ENCODE results near the gene IGFALS. TPM values are rescaled to one million over a fixed set of nuclear protein-coding genes. Genes with fewer than 3 reads are reported as not detected.

Gene IGFALS
- total and polyA plus RNA-seq, 2 of the 4 experiments (the other 2 are of a cell fraction) = not detected

- Histone ChIP-seq H2AFZ (replicated peaks; ENCODE audit: low read length, poor library complexity) (peak overlapping the region; percentile 100), H3K27me3 (ENCODE audit: control insufficient read depth, insufficient read depth, low read length) (no peaks in the 10 kb centered on the region), H3K36me3 (ENCODE audit: control insufficient read depth, insufficient read depth, low read length) (peaks cover 10% of the 10 kb centered on the region), H3K4ac (ENCODE audit: low read depth, low read length) (no peak overlapping the region), H3K4me2 (ENCODE audit: low read depth, low read length) (peak overlapping the region; percentile 97), H3K79me1 (ENCODE audit: low read depth in 1 of 2, low read length in 2 of 2) (peaks cover 18 to 58% of the 10 kb centered on the region in 2 experiments), H2BK15ac (ENCODE audit: low read depth, low read length) (no peak overlapping the region), H2BK120ac (ENCODE audit: low read depth, low read length) (no peak overlapping the region), H4K5ac (ENCODE audit: low read depth, low read length) (no peak overlapping the region), H3K9me3 (ENCODE audit: control insufficient read depth, insufficient read depth, low read length) (no peaks in the 10 kb centered on the region), H2BK20ac (ENCODE audit: low read depth, low read length) (no peak overlapping the region), H3K18ac (ENCODE audit: low read depth, low read length) (no peak overlapping the region), H4K91ac (ENCODE audit: insufficient read depth, low read depth, low read length) (no peak overlapping the region), H3K4me3 (ENCODE audit: insufficient read depth, low read depth, low read length) (peak overlapping the region; percentile 73; the same call in 1 of the 2 replicates), H3K4me1 (ENCODE audit: control insufficient read depth, insufficient read depth, low read length) (peaks cover 6% of the 10 kb centered on the region; the same call in 1 of the 2 replicates), H3K56ac (ENCODE audit: extremely low read depth, insufficient read depth, low read length) (no peak overlapping the region), H4K8ac (ENCODE audit: low read depth in 2 of 2, low read length in 2 of 2) (no peak overlapping the region), H2AK5ac (ENCODE audit: low read depth, low read length) (no peak overlapping the region), H2BK5ac (ENCODE audit: low read depth, low read length, poor library complexity, severe bottlenecking) (no peak overlapping the region), H3K23ac (ENCODE audit: low read depth, low read length) (peak overlapping the region; percentile 76; the same call in 1 of the 2 replicates), H3K27ac (ENCODE audit: insufficient read depth, low read length) (no peak overlapping the region), H4K20me1 (ENCODE audit: insufficient read depth, low read length) (peaks cover 18% of the 10 kb centered on the region; the same call in 1 of the 2 replicates), H2AK9ac (replicated peaks; ENCODE audit: low read depth, low read length, poor library complexity) (peak overlapping the region; percentile 78), H3K9ac (ENCODE audit: low read depth, low read length) (no peak overlapping the region), H3K9me1 (ENCODE audit: insufficient read depth, low read length) (peaks cover 6% of the 10 kb centered on the region), H3K14ac (replicated peaks; ENCODE audit: low read depth, low read length) (no peak overlapping the region)
- WGBS, 2 experiments (ENCODE audit: extremely low coverage in 2 of 2, insufficient read length in 1 of 2) = 84% methylated on average over 7 of the region's 15 CpGs; no CpG with 5 or more reads in 1 of the 2 experiments
- in situ Hi-C loops (cut with MboI; ENCODE audit: low sequenced_read_pairs) (no loop called here), intact Hi-C loops (cut with micrococcal nuclease) (loop anchor here (5.0 kb wide), 1 partner anchor 43 kb away; the partner anchor contains the start of genes NUBP2 and SPSB3), dilution Hi-C loops (cut with HindIII; ENCODE audit: low sequenced_read_pairs, unreplicated experiment) (no loop called here)
- CTCF ChIA-PET = no interaction called here
- no TSS peak for BruUV-seq (replicated peaks)
- no peak for ATAC-seq (ENCODE audit: low read depth)
- no peak for DNase-seq
- POLR2A ChIA-PET (ENCODE audit: unreplicated experiment) = no interaction called here
- TF ChIP-seq RCOR1 (IDR thresholded peaks at IDR 0.05; ENCODE audit: insufficient replicate concordance, low read length) (no peak), MAZ (IDR thresholded peaks at IDR 0.05; ENCODE audit: borderline replicate concordance, low read depth, low read length) (no peak), MXI1 (IDR thresholded peaks at IDR 0.05; ENCODE audit: borderline replicate concordance, low read depth, low read length) (no peak)
Measured at GRCh38 chr16:1825381-1825863, 31.9 kb upstream of the IGFALS start.
